Measurements from ENCODE around the gene TBC1D22A. TPM values are rescaled to one million over a fixed set of nuclear protein-coding genes. Genes with fewer than 3 reads are reported as not detected.

TBC1D22A gene
- total and polyA plus RNA-seq, 9 of the 15 experiments (the other 6 are each of a cell fraction or from before 2014, with no cell fraction given) = 0.20 to 11.5 (median 5.2) TPM

GRCh38 chr22:46994265-46994664, 231.8 kb downstream of the TBC1D22A start (continued):
- no peak for TF ChIP-seq FOXO4 (CRISPR knock-in tag; IDR thresholded peaks at IDR 0.05)
- TF ChIP-seq, protein P1, sequence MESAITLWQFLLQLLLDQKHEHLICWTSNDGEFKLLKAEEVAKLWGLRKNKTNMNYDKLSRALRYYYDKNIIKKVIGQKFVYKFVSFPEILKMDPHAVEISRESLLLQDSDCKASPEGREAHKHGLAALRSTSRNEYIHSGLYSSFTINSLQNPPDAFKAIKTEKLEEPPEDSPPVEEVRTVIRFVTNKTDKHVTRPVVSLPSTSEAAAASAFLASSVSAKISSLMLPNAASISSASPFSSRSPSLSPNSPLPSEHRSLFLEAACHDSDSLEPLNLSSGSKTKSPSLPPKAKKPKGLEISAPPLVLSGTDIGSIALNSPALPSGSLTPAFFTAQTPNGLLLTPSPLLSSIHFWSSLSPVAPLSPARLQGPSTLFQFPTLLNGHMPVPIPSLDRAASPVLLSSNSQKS (CRISPR knock-in tag; IDR thresholded peaks at IDR 0.05) = no peak

- CTCF ChIA-PET (ENCODE audit: low intra/inter-chr PET ratio) = no interaction called here
- Histone ChIP-seq H3K79me2 (ENCODE audit: control insufficient read depth, insufficient read depth, low read length) (no peaks in the 10 kb centered on the region), H2AFZ (ENCODE audit: low read depth, low read length) (no peak overlapping the region), H3K9me3 (replicated peaks; ENCODE audit: control insufficient read depth, insufficient read depth, low read depth, low read length) (no peaks in the 10 kb centered on the region), H3K4me3 (no peak overlapping the region), H4K20me1 (replicated peaks; ENCODE audit: control insufficient read depth, insufficient read depth, low read length) (no peaks in the 10 kb centered on the region), H3K27me3 (ENCODE audit: control insufficient read depth in 2 of 2, insufficient read depth in 2 of 2, low read length in 2 of 2) (no peaks in the 10 kb centered on the region), H3K36me3 (ENCODE audit: control insufficient read depth, insufficient read depth, low read length) (no peaks in the 10 kb centered on the region), H3K9me1 (ENCODE audit: control insufficient read depth, insufficient read depth, low read length) (no peaks in the 10 kb centered on the region), H3K27ac (ENCODE audit: extremely low read depth, low read depth, low read length) (no peak overlapping the region), H3K9ac (ENCODE audit: insufficient read depth in 1 of 2, low read depth in 2 of 2, low read length in 2 of 2) (no peak overlapping the region), H3K4me2 (ENCODE audit: insufficient read depth, low read length) (no peak overlapping the region), H3K4me1 (replicated peaks in 1 of 2; ENCODE audit: control insufficient read depth in 2 of 2, insufficient read depth in 2 of 2, low read length in 2 of 2) (peaks cover 0 to 5% of the 10 kb centered on the region in 2 experiments; a peak in 2 of 5 replicates)
- ATAC-seq = no peak
- TF ChIP-seq ZFPM2 (CRISPR knock-in tag; IDR thresholded peaks at IDR 0.05) = no peak
- no peak for TF ChIP-seq KDM2B (CRISPR knock-in tag; IDR thresholded peaks at IDR 0.05)
- 71% methylated on average over 12 of the region's 13 CpGs for WGBS (ENCODE audit: insufficient coverage, low coverage, missing lambda C conversion rate)
- no peak for DNase-seq (ENCODE audit: extremely low read depth in 1 of 4, low spot score in 3 of 4)
- POLR2A ChIA-PET = interaction anchor here (0.6 kb wide), 2 partner anchors 13 to 221 kb away, joined by 3 read pairs; no protein-coding TSS in a partner anchor
- FAIRE-seq = no peak
- in situ Hi-C loops (cut with MboI) = no loop called here
- intact Hi-C loops (cut with micrococcal nuclease) = no loop called here
- BruUV-seq (replicated peaks) = no TSS peak
These were observed 232.5 kb downstream of the TBC1D22A start for GRCh38 chr22:46994983-46995382.

All from K562 (cell line).